HCT116 (cell line): ENCODE data around the gene FAM180A. TPM values are rescaled to one million over a fixed set of nuclear protein-coding genes. Genes with fewer than 3 reads are reported as not detected.

Experiments used
- ATAC-seq: fragments of 200-7000 bp; cut with Tn5 transposase; 2 replicates; pipeline ENCODE4 v1.9.1; 2020; ENCODE audit warnings: mild to moderate bottlenecking, moderate library complexity
- BruUV-seq: library from RNA; stranded (reverse); fragments of 400-500 nt; replicated peaks from 2 replicates; lab custom pipeline; 2021; lab: Mats Ljungman, UMichigan
- CTCF ChIA-PET: fragments of 300-600 bp; sonication (Branson Sonifier 250); formaldehyde crosslinking; loops from one replicate; lab custom pipeline; 2021; ENCODE audit warnings: antibody characterized with exemption; lab: Charles Lee
- POLR2A ChIA-PET: fragments of 300-600, 350-600 bp; sonication (Branson Sonifier 250); formaldehyde crosslinking; loops from one replicate; lab custom pipeline; 2021; ENCODE audit warnings: antibody characterized with exemption; lab: Charles Lee
- RAD21 ChIA-PET, 2 experiments: fragments of 300-600 bp; sonication (Branson Sonifier 250); formaldehyde crosslinking; loops; one replicate each; lab custom pipeline; 2023; ENCODE audit warnings: low total read pairs in 2 of 2; ENCODE audit not compliant: uncharacterized antibody in 2 of 2, unreplicated experiment in 2 of 2, low non-redundant PET in 1 of 2; lab: Charles Lee
- DNase-seq: peaks from one replicate; pipeline ENCODE4 v3.0.0-alpha.2; 2010; ENCODE audit warnings: low read depth, low spot score
- H2AFZ ChIP-seq: fragments of 200-600 bp; shearing (Covaris generic), sonication (generic); 2 replicates; pipeline ENCODE4 v1.6.1; 2017; ENCODE audit warnings: low read depth, mixed run types, mixed read lengths, antibody characterized with exemption, low read length; ENCODE audit not compliant: poor library complexity, severe bottlenecking
- H3K27ac ChIP-seq: 2 replicates; pipeline ENCODE4 v1.5.1; 2012; ENCODE audit warnings: low read depth, low read length
- H3K27me3 ChIP-seq: fragments of 200-600 bp; sonication (generic); 2 replicates; pipeline ENCODE4 v1.6.1; 2016; ENCODE audit warnings: mixed run types, low read length, mixed read lengths; ENCODE audit not compliant: insufficient read depth
- H3K36me3 ChIP-seq, 2 experiments: fragments of 200-500 bp in 1 of 2; fragments of 200-600 bp in 1 of 2; sonication (Bioruptor generic) in 1 of 2; sonication (generic) in 1 of 2; 2 replicates each; pipeline versions ENCODE4 v1.5.1 to v1.6.1; 2014 to 2016; ENCODE audit warnings: low read length in 2 of 2, inconsistent platforms in 1 of 2, mixed read lengths in 1 of 2, mixed run types in 1 of 2; ENCODE audit not compliant: insufficient read depth in 2 of 2, control insufficient read depth in 1 of 2
- H3K4me1 ChIP-seq, 2 experiments: fragments of 200-600 bp in 1 of 2; sonication (generic) in 1 of 2; 2 replicates each; pipeline versions ENCODE4 v1.5.1 to v1.6.1; 2012 to 2017; ENCODE audit warnings: low read length in 2 of 2, inconsistent platforms in 1 of 2, mild to moderate bottlenecking in 1 of 2, mixed read lengths in 1 of 2, mixed run types in 1 of 2, moderate library complexity in 1 of 2; ENCODE audit not compliant: insufficient read depth in 2 of 2, control insufficient read depth in 1 of 2
- H3K4me2 ChIP-seq: fragments of 200-600 bp; sonication (generic); 2 replicates; pipeline ENCODE4 v1.6.1; 2017; ENCODE audit warnings: mixed run types, low read length, mixed read lengths
- H3K4me3 ChIP-seq, 2 experiments: fragments of 200-600 bp in 1 of 2; sonication (generic) in 1 of 2; replicated peaks in 1 of 2; 2 replicates each; pipeline ENCODE4 v1.5.1; 2011 to 2016; ENCODE audit warnings: low read length in 2 of 2, control low read depth in 1 of 2, low read depth in 1 of 2, mild to moderate bottlenecking in 1 of 2, mixed read lengths in 1 of 2, mixed run types in 1 of 2
- H3K79me2 ChIP-seq: fragments of 200-600 bp; sonication (generic); 2 replicates; pipeline ENCODE4 v1.6.1; 2017; ENCODE audit warnings: mild to moderate bottlenecking, mixed run types, low read length, moderate library complexity, mixed read lengths; ENCODE audit not compliant: insufficient read depth
- H3K9ac ChIP-seq: fragments of 200-600 bp; sonication (generic); 2 replicates; pipeline ENCODE4 v1.6.1; 2016; ENCODE audit warnings: low read length, mixed read lengths
- H3K9me2 ChIP-seq: fragments of 200-600 bp; sonication (generic), shearing (Covaris generic); 2 replicates; pipeline ENCODE4 v1.6.1; 2017; ENCODE audit warnings: mixed run types, mild to moderate bottlenecking, moderate library complexity; ENCODE audit not compliant: insufficient read depth
- H3K9me3 ChIP-seq, 2 experiments: fragments of 200-500 bp in 1 of 2; fragments of 200-600 bp in 1 of 2; sonication (Bioruptor generic) in 1 of 2; sonication (generic) in 1 of 2; 2 replicates each; pipeline ENCODE4 v1.6.1; 2014 to 2017; ENCODE audit warnings: low read length in 2 of 2, mixed read lengths in 2 of 2, inconsistent platforms in 1 of 2, low read depth in 1 of 2, mild to moderate bottlenecking in 1 of 2, mixed run types in 1 of 2, moderate library complexity in 1 of 2; ENCODE audit not compliant: control insufficient read depth in 1 of 2, insufficient read depth in 1 of 2
- H4K20me1 ChIP-seq: fragments of 200-600 bp; sonication (generic), shearing (Covaris generic); 2 replicates; pipeline ENCODE4 v1.6.1; 2017; ENCODE audit warnings: mixed run types, mild to moderate bottlenecking, moderate library complexity; ENCODE audit not compliant: insufficient read depth
- CBX3 ChIP-seq: IDR thresholded peaks from 2 replicates; pipeline ENCODE4 v1.6.1; 2012; ENCODE audit warnings: low read depth
- ELF1 ChIP-seq: IDR thresholded peaks from 2 replicates; pipeline ENCODE4 v1.6.1; 2012; ENCODE audit warnings: low read depth, borderline replicate concordance
- EZH2 ChIP-seq: fragments of 200-600 bp; sonication (generic); IDR thresholded peaks from 2 replicates; pipeline ENCODE4 v1.6.1; 2017; ENCODE audit warnings: antibody characterized with exemption, mixed run types
- EZH2phosphoT487 ChIP-seq: fragments of 200-600 bp; IDR thresholded peaks from 2 replicates; pipeline ENCODE4 v1.6.1; 2018; ENCODE audit warnings: antibody characterized with exemption, borderline replicate concordance
- FOSL1 ChIP-seq: IDR thresholded peaks from 2 replicates; pipeline ENCODE4 v1.6.1; 2012; ENCODE audit warnings: low read depth
- JUND ChIP-seq: IDR thresholded peaks from 2 replicates; pipeline ENCODE4 v1.6.1; 2012
- SIN3A ChIP-seq: IDR thresholded peaks from 2 replicates; pipeline ENCODE4 v1.6.1; 2012; ENCODE audit warnings: low read depth
- SP1 ChIP-seq: IDR thresholded peaks from 2 replicates; pipeline ENCODE4 v1.6.1; 2012; ENCODE audit warnings: low read depth
- YY1 ChIP-seq: IDR thresholded peaks from 2 replicates; pipeline ENCODE4 v1.6.1; 2011; ENCODE audit warnings: low read length, low read depth, moderate library complexity, mild to moderate bottlenecking; ENCODE audit not compliant: insufficient replicate concordance; ENCODE audit errors: extremely low read depth
- ZFX ChIP-seq: fragments of 450-650 bp; IDR thresholded peaks from 2 replicates; pipeline ENCODE4 v1.6.1; 2017
- ZNF274 ChIP-seq: fragments of 200-500 bp; sonication (Bioruptor generic); IDR thresholded peaks from 2 replicates; pipeline ENCODE4 v1.6.1; 2014; ENCODE audit warnings: mild to moderate bottlenecking, low read depth, low read length, inconsistent platforms
- intact Hi-C: fragments of 100-400 bp; cut with micrococcal nuclease; formaldehyde crosslinking; loops from 2 replicates; pipeline ENCODE4 v1.10.0; 2022
- total RNA-seq: library from RNA; stranded (reverse); gene quantifications from one replicate; pipeline ENCODE4 v1.2.1, GENCODE V29; 2021; ENCODE audit not compliant: unreplicated experiment
- TF ChIP-seq, protein P1 (sequence below): IDR thresholded peaks from 2 replicates; pipeline ENCODE4 v1.6.1; 2012; ENCODE audit warnings: low read depth

FAM180A gene
- total RNA-seq, 1 experiment from 2014 or later, result 0.59 TPM

DNA sequence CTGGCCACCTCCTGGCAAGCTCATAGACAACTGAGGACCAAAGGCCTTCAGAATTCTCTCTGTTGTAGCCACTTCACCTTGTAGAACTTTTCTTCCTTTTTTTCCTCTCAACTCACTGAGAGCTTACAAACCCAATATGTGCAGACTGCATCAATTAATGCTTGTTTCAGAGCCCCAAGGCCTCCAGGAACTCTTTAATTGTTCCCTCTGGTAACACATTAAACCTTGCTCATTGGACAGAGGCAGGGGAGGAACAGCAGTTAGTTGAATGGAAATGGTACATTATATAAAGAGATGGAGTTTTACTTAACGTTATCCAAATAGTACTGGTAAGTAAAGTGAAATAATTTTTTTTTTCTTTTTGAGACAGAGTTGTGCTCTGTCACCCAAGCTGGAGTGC lies 61.1 kb downstream of the FAM180A start:
- peaks cover 0 to 7% of the 10 kb centered on the region in 2 experiments; a peak in 1 of 4 replicates for H3K4me1 ChIP-seq
- H3K4me3 ChIP-seq, result no peak overlapping the region
- TF ChIP-seq ELF1 (no peak), SP1 (no peak), FOSL1 (no peak), JUND (no peak), EZH2phosphoT487 (no peak), SIN3A (no peak)
- intact Hi-C loops, result no loop called here
- no peaks in the 10 kb centered on the region for H4K20me1 ChIP-seq
- H3K79me2 ChIP-seq, result no peaks in the 10 kb centered on the region
- ChIA-PET RAD21 (interaction anchor here in 1 of 2 experiments (0.6 kb wide), 1 partner anchor 57 kb away, joined by 3 read pairs; no protein-coding TSS in a partner anchor), POLR2A (no interaction called here), CTCF (no interaction called here)
- no peak overlapping the region for H3K27ac ChIP-seq
- ATAC-seq (no peak), DNase-seq (no peak)
- H3K4me2 ChIP-seq, result no peak overlapping the region
- no peak overlapping the region for H2AFZ ChIP-seq
- no peaks in the 10 kb centered on the region for H3K36me3 ChIP-seq
- no peaks in the 10 kb centered on the region for H3K9me3 ChIP-seq
- H3K9ac ChIP-seq, result no peak overlapping the region
- BruUV-seq, result no TSS peak
- no peaks in the 10 kb centered on the region for H3K9me2 ChIP-seq
- H3K27me3 ChIP-seq, result no peaks in the 10 kb centered on the region

DNA sequence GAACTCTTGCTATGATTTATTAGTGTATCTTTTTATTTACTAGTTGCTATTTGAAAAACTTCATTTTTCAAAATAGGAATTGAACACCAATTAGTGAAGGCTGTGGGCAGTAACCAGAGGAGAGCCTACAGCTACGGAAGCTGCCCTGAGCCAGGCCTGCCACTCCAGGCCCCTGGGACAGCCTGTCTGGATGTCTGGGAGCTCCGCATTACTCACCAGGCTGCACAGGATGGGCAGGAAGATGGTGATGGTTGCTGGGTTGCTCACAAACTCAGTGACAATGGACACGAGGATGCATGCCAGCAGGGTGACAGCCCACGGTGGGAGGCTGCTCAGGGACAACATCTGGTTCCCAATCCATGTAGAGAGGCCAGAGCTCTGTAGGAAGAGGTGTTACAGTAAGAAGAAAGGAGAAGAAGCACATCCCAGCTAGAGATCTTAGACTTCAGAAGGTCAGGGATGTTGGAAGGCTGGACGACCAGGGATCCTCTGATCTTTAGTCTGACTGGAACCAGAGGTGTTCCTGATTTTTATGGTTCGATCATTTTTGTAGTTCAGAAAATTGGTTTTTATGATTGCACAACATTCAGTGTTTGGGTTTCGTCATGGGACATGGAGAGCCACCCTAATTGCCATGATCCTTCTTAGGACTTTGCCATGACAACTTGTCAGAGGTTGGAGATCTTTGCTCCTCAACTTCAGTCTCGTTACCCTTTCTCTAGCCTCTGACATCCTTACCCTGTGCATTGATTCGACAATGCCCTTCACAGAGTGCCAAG lies 63.1 kb downstream of the FAM180A start:
- ATAC-seq, result no peak
- POLR2A ChIA-PET, result no interaction called here
- Histone ChIP-seq H4K20me1 (no peaks in the 10 kb centered on the region), H3K27ac (no peak overlapping the region), H3K9me3 (no peaks in the 10 kb centered on the region), H2AFZ (no peak overlapping the region), H3K36me3 (no peaks in the 10 kb centered on the region; a peak in 1 of 4 replicates), H3K9ac (no peak overlapping the region), H3K27me3 (no peaks in the 10 kb centered on the region), H3K4me1 (peaks cover 0 to 3% of the 10 kb centered on the region in 2 experiments; a peak in 1 of 4 replicates), H3K79me2 (no peaks in the 10 kb centered on the region), H3K4me3 (no peak overlapping the region), H3K4me2 (no peak overlapping the region)
- intact Hi-C loops, result no loop called here
- BruUV-seq, result no TSS peak
- no peak for DNase-seq
- no peak for TF ChIP-seq ELF1
- no peak for TF ChIP-seq SP1
- no peak for TF ChIP-seq YY1
- no peak for TF ChIP-seq EZH2phosphoT487
- TF ChIP-seq SIN3A, result no peak
- no peak for TF ChIP-seq ZNF274
- TF ChIP-seq CBX3, result no peak
- TF ChIP-seq, protein P1, sequence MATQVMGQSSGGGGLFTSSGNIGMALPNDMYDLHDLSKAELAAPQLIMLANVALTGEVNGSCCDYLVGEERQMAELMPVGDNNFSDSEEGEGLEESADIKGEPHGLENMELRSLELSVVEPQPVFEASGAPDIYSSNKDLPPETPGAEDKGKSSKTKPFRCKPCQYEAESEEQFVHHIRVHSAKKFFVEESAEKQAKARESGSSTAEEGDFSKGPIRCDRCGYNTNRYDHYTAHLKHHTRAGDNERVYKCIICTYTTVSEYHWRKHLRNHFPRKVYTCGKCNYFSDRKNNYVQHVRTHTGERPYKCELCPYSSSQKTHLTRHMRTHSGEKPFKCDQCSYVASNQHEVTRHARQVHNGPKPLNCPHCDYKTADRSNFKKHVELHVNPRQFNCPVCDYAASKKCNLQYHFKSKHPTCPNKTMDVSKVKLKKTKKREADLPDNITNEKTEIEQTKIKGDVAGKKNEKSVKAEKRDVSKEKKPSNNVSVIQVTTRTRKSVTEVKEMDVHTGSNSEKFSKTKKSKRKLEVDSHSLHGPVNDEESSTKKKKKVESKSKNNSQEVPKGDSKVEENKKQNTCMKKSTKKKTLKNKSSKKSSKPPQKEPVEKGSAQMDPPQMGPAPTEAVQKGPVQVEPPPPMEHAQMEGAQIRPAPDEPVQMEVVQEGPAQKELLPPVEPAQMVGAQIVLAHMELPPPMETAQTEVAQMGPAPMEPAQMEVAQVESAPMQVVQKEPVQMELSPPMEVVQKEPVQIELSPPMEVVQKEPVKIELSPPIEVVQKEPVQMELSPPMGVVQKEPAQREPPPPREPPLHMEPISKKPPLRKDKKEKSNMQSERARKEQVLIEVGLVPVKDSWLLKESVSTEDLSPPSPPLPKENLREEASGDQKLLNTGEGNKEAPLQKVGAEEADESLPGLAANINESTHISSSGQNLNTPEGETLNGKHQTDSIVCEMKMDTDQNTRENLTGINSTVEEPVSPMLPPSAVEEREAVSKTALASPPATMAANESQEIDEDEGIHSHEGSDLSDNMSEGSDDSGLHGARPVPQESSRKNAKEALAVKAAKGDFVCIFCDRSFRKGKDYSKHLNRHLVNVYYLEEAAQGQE, result no peak
- no peak for TF ChIP-seq EZH2
- no peak for TF ChIP-seq ZFX
- TF ChIP-seq FOSL1, result no peak
- TF ChIP-seq, all 23 proteins: peak for 0
- H3K9me2 ChIP-seq, result no peaks in the 10 kb centered on the region
- ChIA-PET RAD21 (no interaction called here), CTCF (interaction anchor here (1.1 kb wide), 1 partner anchor 12 kb away, joined by 3 read pairs; no protein-coding TSS in a partner anchor)
